HFFc6 (cell line): ENCODE measurements around the gene PIPOX. TPM values are rescaled to one million over a fixed set of nuclear protein-coding genes. Genes with fewer than 3 reads are reported as not detected.

Experiments used
- DNase-seq: peaks from one replicate; pipeline ENCODE4 v3.0.0-alpha.2; 2018
- H3K27ac Mint-ChIP-seq: 2 replicates; pipeline ENCODE4 v1.8.0; 2020; ENCODE audit warnings: mild to moderate bottlenecking, mixed read lengths
- H3K27me3 Mint-ChIP-seq: 2 replicates; pipeline ENCODE4 v1.8.0; 2021; ENCODE audit warnings: mild to moderate bottlenecking, moderate library complexity, mixed read lengths; ENCODE audit not compliant: insufficient read depth
- H3K36me3 Mint-ChIP-seq: 2 replicates; pipeline ENCODE4 v1.8.0; 2021; ENCODE audit warnings: low read depth, mixed read lengths
- H3K4me1 Mint-ChIP-seq: 2 replicates; pipeline ENCODE4 v1.8.0; 2020; ENCODE audit warnings: low read depth, mixed read lengths
- H3K4me3 Mint-ChIP-seq: 2 replicates; pipeline ENCODE4 v1.8.0; 2020; ENCODE audit warnings: mild to moderate bottlenecking, moderate library complexity, mixed read lengths
- H3K9me3 Mint-ChIP-seq: 2 replicates; pipeline ENCODE4 v1.8.0; 2020; ENCODE audit warnings: mild to moderate bottlenecking, mixed read lengths
- total RNA-seq, 6 experiments: library from RNA; stranded (reverse); fragmentation: NEBNext Ultra II Directional; extraction: Animal tissue kit (Norgen Biotek cat#: 25700); gene quantifications; 2 replicates in 1 of 6; 3 replicates in 5 of 6; pipeline ENCODE4 v1.2.3, GENCODE V29; 2021
- TF ChIP-seq, protein P1 (sequence below): fragments of 200-600 bp; sonication (generic); IDR thresholded peaks from 2 replicates; pipeline ENCODE4 v1.5.0; 2021; ENCODE audit warnings: antibody characterized with exemption, mild to moderate bottlenecking

The PIPOX gene
- total RNA-seq, 6 experiments from 2014 or later = 0.17 to 0.73 (median 0.44) TPM

DNA sequence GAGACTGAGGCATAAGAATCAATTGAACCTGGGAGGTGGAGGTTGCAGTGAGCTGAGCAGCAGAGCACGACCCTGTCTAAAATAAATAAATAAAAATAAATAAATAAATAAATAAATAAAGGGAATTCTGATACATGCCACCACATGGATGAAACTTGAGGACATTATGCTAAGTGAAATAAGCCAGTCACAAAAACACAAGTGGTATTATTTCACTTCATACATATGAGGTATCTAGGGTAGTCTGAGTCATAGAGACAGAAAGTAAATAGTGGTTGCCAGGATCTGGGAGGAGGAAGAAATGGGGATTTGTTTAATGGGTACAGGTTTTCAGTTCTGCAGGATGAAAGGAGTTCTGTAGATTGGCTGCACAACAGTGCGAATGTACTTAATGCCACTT is 16.3 kb downstream of the PIPOX start:
- no peaks in the 10 kb centered on the region for H3K9me3 Mint-ChIP-seq
- TF ChIP-seq, protein P1, sequence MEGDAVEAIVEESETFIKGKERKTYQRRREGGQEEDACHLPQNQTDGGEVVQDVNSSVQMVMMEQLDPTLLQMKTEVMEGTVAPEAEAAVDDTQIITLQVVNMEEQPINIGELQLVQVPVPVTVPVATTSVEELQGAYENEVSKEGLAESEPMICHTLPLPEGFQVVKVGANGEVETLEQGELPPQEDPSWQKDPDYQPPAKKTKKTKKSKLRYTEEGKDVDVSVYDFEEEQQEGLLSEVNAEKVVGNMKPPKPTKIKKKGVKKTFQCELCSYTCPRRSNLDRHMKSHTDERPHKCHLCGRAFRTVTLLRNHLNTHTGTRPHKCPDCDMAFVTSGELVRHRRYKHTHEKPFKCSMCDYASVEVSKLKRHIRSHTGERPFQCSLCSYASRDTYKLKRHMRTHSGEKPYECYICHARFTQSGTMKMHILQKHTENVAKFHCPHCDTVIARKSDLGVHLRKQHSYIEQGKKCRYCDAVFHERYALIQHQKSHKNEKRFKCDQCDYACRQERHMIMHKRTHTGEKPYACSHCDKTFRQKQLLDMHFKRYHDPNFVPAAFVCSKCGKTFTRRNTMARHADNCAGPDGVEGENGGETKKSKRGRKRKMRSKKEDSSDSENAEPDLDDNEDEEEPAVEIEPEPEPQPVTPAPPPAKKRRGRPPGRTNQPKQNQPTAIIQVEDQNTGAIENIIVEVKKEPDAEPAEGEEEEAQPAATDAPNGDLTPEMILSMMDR = no peak
- H3K4me3 Mint-ChIP-seq = no peak overlapping the region
- peaks cover 59% of the 10 kb centered on the region for H3K27me3 Mint-ChIP-seq
- H3K27ac Mint-ChIP-seq = no peak overlapping the region
- H3K4me1 Mint-ChIP-seq = no peaks in the 10 kb centered on the region
- H3K36me3 Mint-ChIP-seq = no peaks in the 10 kb centered on the region
- DNase-seq = peak; percentile 64

DNA sequence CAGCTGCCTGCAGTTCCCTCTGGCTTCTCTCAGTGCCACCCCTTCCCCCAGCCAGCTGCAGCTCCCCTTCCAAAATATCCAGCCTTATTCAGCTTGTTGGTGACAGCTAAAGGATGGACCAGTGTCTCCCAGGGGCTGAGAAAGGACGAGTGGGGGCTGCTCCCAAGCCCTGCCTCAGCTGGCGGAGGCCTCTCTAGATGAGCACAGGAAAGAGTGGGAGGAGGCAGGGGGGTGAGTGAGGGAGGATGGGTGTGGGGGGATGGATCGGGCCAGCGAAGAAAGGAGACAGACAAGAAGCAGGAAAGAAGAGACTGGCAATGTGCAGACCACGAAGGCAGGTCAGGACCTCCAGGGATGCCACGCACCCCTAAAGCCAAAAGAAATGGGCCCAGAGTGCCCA is 17.5 kb downstream of the PIPOX start:
- no peak for DNase-seq
- TF ChIP-seq, protein P1 = no peak
- Mint-ChIP-seq H3K4me3 (no peak overlapping the region), H3K27ac (peak overlapping the region; percentile 8; the same call in 1 of the 2 replicates), H3K9me3 (no peaks in the 10 kb centered on the region), H3K36me3 (no peaks in the 10 kb centered on the region), H3K4me1 (no peaks in the 10 kb centered on the region), H3K27me3 (peaks cover 56% of the 10 kb centered on the region)

DNA sequence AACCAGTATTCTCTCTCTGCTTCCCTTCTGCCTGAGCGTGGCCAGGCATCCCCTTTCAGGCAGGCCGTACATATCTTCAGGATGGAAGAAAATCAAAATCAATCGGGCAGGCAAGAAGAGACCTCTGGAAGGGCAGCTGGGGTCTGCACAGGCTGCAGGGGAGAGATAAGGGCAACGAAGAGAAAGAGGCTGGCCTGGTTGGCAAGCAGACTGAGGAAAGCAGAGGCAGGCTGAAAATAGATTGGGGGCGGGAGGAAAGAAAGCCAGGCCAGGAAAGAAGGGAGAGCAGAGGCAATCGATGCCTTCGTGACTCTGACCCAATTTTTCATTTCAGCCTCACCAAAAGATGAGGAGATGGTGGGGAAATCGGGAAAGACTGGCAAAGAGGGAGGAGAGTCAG is 18.1 kb downstream of the PIPOX start:
- Mint-ChIP-seq H3K4me3 (no peak overlapping the region), H3K27me3 (peaks cover 55% of the 10 kb centered on the region), H3K4me1 (no peaks in the 10 kb centered on the region), H3K27ac (peak overlapping the region; percentile 8; the same call in 1 of the 2 replicates), H3K36me3 (no peaks in the 10 kb centered on the region), H3K9me3 (no peaks in the 10 kb centered on the region)
- no peak for DNase-seq
- TF ChIP-seq, protein P1 = no peak

DNA sequence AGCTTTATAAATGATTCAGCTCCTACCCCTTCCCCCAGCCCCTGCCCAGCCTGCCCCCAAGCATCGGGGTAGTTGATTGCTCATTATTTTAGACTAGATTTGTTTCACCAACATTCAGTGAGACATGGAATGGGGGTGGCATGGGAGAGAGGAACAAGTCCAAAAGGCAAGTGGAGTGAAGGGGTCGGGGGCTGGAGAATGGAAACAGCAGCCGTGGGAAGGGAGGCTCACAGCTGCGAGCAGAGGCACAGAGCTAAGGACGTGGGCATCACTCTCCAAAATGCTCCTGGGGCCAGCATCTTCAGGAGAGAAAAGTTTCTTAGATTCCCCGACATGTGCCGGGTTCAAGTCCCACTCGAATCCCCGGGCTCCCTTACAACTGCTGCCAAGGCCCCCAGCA is 19.3 kb downstream of the PIPOX start:
- peaks cover 45% of the 10 kb centered on the region for H3K27me3 Mint-ChIP-seq
- no peak for DNase-seq
- H3K27ac Mint-ChIP-seq = no peak overlapping the region
- no peaks in the 10 kb centered on the region for H3K9me3 Mint-ChIP-seq
- no peaks in the 10 kb centered on the region for H3K36me3 Mint-ChIP-seq
- H3K4me1 Mint-ChIP-seq = no peaks in the 10 kb centered on the region
- no peak overlapping the region for H3K4me3 Mint-ChIP-seq
- TF ChIP-seq, protein P1 = no peak

DNA sequence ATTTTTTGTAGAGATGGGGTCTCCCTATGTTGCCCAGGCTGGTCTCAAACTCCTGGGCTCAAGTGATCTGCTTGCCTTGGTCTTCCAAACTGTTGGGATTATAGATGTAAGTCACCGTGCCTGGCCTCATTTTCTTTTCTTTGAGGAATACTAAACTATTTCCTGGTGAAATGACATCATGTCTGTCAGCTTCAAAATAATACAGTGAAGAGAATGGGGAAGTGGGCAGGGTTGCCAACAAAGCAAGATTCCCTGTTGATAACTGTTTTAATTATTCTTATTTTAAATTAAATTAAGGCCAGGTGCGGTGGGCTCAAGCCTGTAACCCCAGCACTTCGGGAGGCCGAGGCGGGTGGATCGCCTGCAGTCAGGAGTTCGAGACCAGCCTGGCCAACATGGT is 21.1 kb downstream of the PIPOX start:
- no peak overlapping the region for H3K27ac Mint-ChIP-seq
- H3K9me3 Mint-ChIP-seq = no peaks in the 10 kb centered on the region
- H3K36me3 Mint-ChIP-seq = no peaks in the 10 kb centered on the region
- H3K4me1 Mint-ChIP-seq = no peaks in the 10 kb centered on the region
- H3K4me3 Mint-ChIP-seq = no peak overlapping the region
- H3K27me3 Mint-ChIP-seq = peaks cover 51% of the 10 kb centered on the region
- TF ChIP-seq, protein P1 = no peak
- DNase-seq = no peak

DNA sequence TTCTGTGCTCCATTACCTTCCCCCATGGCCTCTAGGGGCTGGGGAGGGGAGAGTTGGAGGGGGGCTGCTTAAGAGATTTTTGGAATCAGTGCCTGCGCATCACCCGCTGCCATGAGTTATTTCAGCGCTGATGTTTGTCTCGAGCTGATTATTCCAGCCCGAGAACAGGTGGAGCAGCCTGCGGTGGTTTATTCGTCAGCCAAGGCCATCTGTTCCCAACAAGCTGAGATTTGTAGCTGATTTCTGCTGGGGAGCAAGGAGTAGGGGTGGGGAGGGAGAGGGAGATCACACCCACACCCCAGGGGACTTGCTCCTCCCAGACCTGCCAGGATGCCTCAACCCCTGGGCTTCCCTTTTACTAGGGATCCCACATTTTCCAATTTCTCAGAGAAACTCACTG is 23.1 kb downstream of the PIPOX start:
- Mint-ChIP-seq H3K36me3 (no peaks in the 10 kb centered on the region), H3K9me3 (no peaks in the 10 kb centered on the region), H3K27ac (no peak overlapping the region), H3K4me3 (no peak overlapping the region), H3K27me3 (peaks cover 59% of the 10 kb centered on the region), H3K4me1 (no peaks in the 10 kb centered on the region)
- TF ChIP-seq, protein P1 = no peak
- no peak for DNase-seq
